ENCODE data around the gene NECAB2. TPM values are rescaled to one million over a fixed set of nuclear protein-coding genes. Genes with fewer than 3 reads are reported as not detected.

The NECAB2 gene
- polyA plus RNA-seq, 1 donor (not counting 4 experiments of a cell fraction or from before 2014, with no cell fraction given) = not detected

DNA sequence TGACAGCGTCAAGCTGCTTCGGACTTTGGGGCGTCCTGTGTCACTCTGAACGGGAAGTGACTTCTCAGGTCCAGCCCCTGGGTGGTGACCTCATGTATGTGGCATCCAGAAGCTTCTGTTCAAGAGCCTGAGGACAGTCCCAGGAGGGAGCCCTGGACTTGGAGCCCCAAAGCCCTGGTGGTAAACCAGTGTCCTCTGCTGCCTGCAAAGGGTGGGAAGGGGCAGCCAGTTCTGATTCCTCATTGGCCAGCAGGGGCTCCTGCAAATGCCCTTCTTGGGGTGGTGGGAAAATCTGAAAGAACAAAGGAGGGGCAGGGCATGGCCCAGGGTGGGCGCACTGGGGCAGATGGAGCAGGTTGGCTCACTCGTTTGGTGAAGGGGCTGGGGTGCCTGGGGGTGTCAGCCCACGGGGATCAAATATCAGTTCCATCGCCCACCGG, 13.4 kb upstream of the NECAB2 start:
- no peak overlapping the region for H3K9ac ChIP-seq (ENCODE audit: control insufficient read depth, extremely low read depth, insufficient read depth, low read length)
- H3K27ac ChIP-seq (ENCODE audit: control insufficient read depth, insufficient read depth, low read length) = no peak overlapping the region

DNA sequence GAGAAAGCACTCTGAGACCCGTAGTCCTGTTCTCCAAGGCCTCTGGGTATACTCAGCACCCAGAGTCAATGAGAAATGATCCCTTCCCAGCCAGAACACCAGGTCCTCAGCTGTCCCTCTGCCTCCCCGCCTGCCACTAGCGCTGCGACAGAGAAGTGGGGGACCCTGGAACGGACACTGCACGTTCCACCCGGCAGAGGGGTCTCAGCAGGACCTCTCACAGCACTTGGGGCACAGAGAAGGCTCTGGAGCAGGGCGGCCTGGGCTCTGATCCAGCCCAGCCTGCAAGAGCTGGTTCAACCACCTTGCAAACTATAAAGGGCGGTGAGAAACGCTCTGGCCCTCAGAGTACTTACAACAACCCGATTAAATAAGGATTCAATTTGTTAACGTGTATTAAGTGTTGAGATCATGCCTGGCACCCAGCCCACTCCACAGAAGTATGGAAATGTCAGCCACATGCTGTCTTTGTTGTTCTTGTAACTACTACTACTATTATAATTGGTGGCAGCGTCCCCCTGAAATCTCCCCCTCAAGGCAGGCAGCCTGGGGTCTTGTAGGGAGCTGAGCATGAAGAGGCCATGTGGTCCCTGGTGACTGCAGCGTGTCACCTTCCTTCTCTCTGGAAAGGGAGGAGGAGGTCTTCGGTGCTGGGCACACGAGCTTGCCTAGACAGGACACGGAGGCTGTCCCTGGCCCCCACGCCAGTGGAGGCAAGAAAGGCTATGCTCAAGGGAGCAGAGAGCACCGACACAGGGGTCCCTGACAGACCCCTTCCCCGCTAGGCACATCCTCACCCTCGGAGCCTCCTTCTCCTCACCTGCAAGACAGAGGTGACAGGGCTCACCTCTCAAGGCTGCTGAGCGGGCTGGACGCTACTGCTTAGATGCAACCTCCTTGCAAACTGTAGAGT, 12.6 kb upstream of the NECAB2 start:
- Histone ChIP-seq H3K9me1 (ENCODE audit: control insufficient read depth, extremely low read depth, insufficient read depth, low read length) (no peaks in the 10 kb centered on the region), H2AFZ (ENCODE audit: control insufficient read depth, low read length) (no peak overlapping the region), H4K20me1 (ENCODE audit: control insufficient read depth, extremely low read depth, insufficient read depth, low read length) (no peaks in the 10 kb centered on the region), H3K79me2 (ENCODE audit: control insufficient read depth, insufficient read depth, low read length) (no peaks in the 10 kb centered on the region), H3K9me3 (ENCODE audit: control insufficient read depth, low read depth, low read length) (no peaks in the 10 kb centered on the region), H3K4me2 (ENCODE audit: control insufficient read depth, extremely low read depth, insufficient read depth, low read depth, low read length) (no peak overlapping the region), H3K4me1 (ENCODE audit: control insufficient read depth, extremely low read depth, insufficient read depth, low read length) (peaks cover 19% of the 10 kb centered on the region), H3K36me3 (ENCODE audit: control insufficient read depth in 2 of 2, extremely low read depth in 1 of 2, insufficient read depth in 2 of 2, low read length in 2 of 2) (peaks cover 0 to 15% of the 10 kb centered on the region in 2 experiments), H3K27me3 (ENCODE audit: control insufficient read depth, extremely low read depth, insufficient read depth, low read length) (no peaks in the 10 kb centered on the region), H3K9ac (ENCODE audit: control insufficient read depth, extremely low read depth, insufficient read depth, low read length) (no peak overlapping the region), H3K27ac (ENCODE audit: control insufficient read depth, insufficient read depth, low read length) (no peak overlapping the region), H3K4me3 (ENCODE audit: control insufficient read depth in 2 of 3, extremely low read depth in 1 of 3, insufficient read depth in 2 of 3, low read depth in 1 of 3, low read length in 3 of 3) (no peak overlapping the region)
- dilution Hi-C loops (cut with MboI; ENCODE audit: extremely low pct_ligation_motif_present, low sequenced_read_pairs) = no loop called here
- no peak for FAIRE-seq
- no peak for DNase-seq (ENCODE audit: low read depth, low spot score)
- no peak for TF ChIP-seq EZH2 (IDR thresholded peaks at IDR 0.05; ENCODE audit: low read length)
- TF ChIP-seq, protein P1, sequence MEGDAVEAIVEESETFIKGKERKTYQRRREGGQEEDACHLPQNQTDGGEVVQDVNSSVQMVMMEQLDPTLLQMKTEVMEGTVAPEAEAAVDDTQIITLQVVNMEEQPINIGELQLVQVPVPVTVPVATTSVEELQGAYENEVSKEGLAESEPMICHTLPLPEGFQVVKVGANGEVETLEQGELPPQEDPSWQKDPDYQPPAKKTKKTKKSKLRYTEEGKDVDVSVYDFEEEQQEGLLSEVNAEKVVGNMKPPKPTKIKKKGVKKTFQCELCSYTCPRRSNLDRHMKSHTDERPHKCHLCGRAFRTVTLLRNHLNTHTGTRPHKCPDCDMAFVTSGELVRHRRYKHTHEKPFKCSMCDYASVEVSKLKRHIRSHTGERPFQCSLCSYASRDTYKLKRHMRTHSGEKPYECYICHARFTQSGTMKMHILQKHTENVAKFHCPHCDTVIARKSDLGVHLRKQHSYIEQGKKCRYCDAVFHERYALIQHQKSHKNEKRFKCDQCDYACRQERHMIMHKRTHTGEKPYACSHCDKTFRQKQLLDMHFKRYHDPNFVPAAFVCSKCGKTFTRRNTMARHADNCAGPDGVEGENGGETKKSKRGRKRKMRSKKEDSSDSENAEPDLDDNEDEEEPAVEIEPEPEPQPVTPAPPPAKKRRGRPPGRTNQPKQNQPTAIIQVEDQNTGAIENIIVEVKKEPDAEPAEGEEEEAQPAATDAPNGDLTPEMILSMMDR (optimal IDR thresholded peaks at IDR 0.05 in 1 of 3, IDR thresholded peaks at IDR 0.05 in 1 of 3, conservative IDR thresholded peaks at IDR 0.05 in 1 of 3; ENCODE audit: extremely low read depth in 1 of 3, insufficient read depth in 2 of 3, low read length in 3 of 3) = no peak

More for the DNA sequence above, 13.4 kb upstream of the NECAB2 start:
- dilution Hi-C loops (cut with MboI; ENCODE audit: extremely low pct_ligation_motif_present, low sequenced_read_pairs) = no loop called here
- Histone ChIP-seq H3K4me1 (ENCODE audit: control insufficient read depth, extremely low read depth, insufficient read depth, low read length) (peaks cover 19% of the 10 kb centered on the region), H3K36me3 (ENCODE audit: control insufficient read depth in 2 of 2, extremely low read depth in 1 of 2, insufficient read depth in 2 of 2, low read length in 2 of 2) (peaks cover 0 to 9% of the 10 kb centered on the region in 2 experiments), H3K9me1 (ENCODE audit: control insufficient read depth, extremely low read depth, insufficient read depth, low read length) (no peaks in the 10 kb centered on the region), H3K4me3 (ENCODE audit: control insufficient read depth in 2 of 3, extremely low read depth in 1 of 3, insufficient read depth in 2 of 3, low read depth in 1 of 3, low read length in 3 of 3) (no peak overlapping the region), H2AFZ (ENCODE audit: control insufficient read depth, low read length) (no peak overlapping the region), H3K9me3 (ENCODE audit: control insufficient read depth, low read depth, low read length) (no peaks in the 10 kb centered on the region), H3K79me2 (ENCODE audit: control insufficient read depth, insufficient read depth, low read length) (no peaks in the 10 kb centered on the region), H3K27me3 (ENCODE audit: control insufficient read depth, extremely low read depth, insufficient read depth, low read length) (no peaks in the 10 kb centered on the region), H3K4me2 (ENCODE audit: control insufficient read depth, extremely low read depth, insufficient read depth, low read depth, low read length) (peak overlapping the region; percentile 86), H4K20me1 (ENCODE audit: control insufficient read depth, extremely low read depth, insufficient read depth, low read length) (no peaks in the 10 kb centered on the region)
- DNase-seq (ENCODE audit: low read depth, low spot score) = peak; percentile 4
- FAIRE-seq = no peak
- TF ChIP-seq, protein P1 (optimal IDR thresholded peaks at IDR 0.05 in 1 of 3, IDR thresholded peaks at IDR 0.05 in 1 of 3, conservative IDR thresholded peaks at IDR 0.05 in 1 of 3; ENCODE audit: extremely low read depth in 1 of 3, insufficient read depth in 2 of 3, low read length in 3 of 3) = no peak
- TF ChIP-seq EZH2 (IDR thresholded peaks at IDR 0.05; ENCODE audit: low read length) = no peak

Measured in keratinocyte (primary cell).